GM18861 (cell line): ENCODE data around the gene VEGFB.

Experiments
- ATAC-seq: cut with Tn5 transposase; IDR thresholded peaks from one replicate; pipeline ENCODE4 v1.9.1; 2021; ENCODE audit not compliant: unreplicated experiment

Gene VEGFB

GRCh38 chr11:64230171-64230984 lies 4.0 kb upstream of the VEGFB start, which contains the start of gene DNAJC4:
DNAJC4 (plus strand) TSS chr11:64230548; CDS start chr11:64230855, 307 bp downstream.
- ATAC-seq: no peak

GRCh38 chr11:64230985-64231365 lies 3.4 kb upstream of the VEGFB start:
- no peak for ATAC-seq

- no peak for ATAC-seq
Observed at GRCh38 chr11:64231546-64231945, 2.8 kb upstream of the VEGFB start.

- no peak for ATAC-seq
Observed at GRCh38 chr11:64232182-64232966, 2.0 kb upstream of the VEGFB start.

- no peak for ATAC-seq
Observed at GRCh38 chr11:64232967-64233315, 1.4 kb upstream of the VEGFB start.

GRCh38 chr11:64234647-64235379 lies 429 bp downstream of the VEGFB start:
- no peak for ATAC-seq

GRCh38 chr11:64235437-64236161 lies 1.2 kb downstream of the VEGFB start:
- no peak for ATAC-seq

GRCh38 chr11:64237484-64237951 lies 3.1 kb downstream of the VEGFB start:
- no peak for ATAC-seq

- no peak for ATAC-seq
Observed at GRCh38 chr11:64238076-64238475, 3.7 kb downstream of the VEGFB start.

GRCh38 chr11:64238999-64239398 lies 4.6 kb downstream of the VEGFB start:
- ATAC-seq: no peak

GRCh38 chr11:64239662-64240434 lies 5.5 kb downstream of the VEGFB start:
- no peak for ATAC-seq

- peak; percentile 45 for ATAC-seq
Observed at GRCh38 chr11:64240435-64241240, 6.3 kb downstream of the VEGFB start, which contains the start of gene FKBP2. FKBP2 (plus strand) TSS chr11:64241095; CDS start chr11:64242388, 1,293 bp downstream.

- peak; percentile 50 for ATAC-seq
Observed at GRCh38 chr11:64241241-64241490, 6.8 kb downstream of the VEGFB start.

- peak; percentile 4 for ATAC-seq
Observed at GRCh38 chr11:64241491-64242374, 7.3 kb downstream of the VEGFB start.

- no peak for ATAC-seq
Observed at GRCh38 chr11:64243236-64243854, 9.0 kb downstream of the VEGFB start.

- no peak for ATAC-seq
Observed at GRCh38 chr11:64244107-64244506, 9.7 kb downstream of the VEGFB start.

GRCh38 chr11:64244966-64245365 lies 10.6 kb downstream of the VEGFB start:
- no peak for ATAC-seq

- no peak for ATAC-seq
Observed at GRCh38 chr11:64245401-64245796, 11.0 kb downstream of the VEGFB start.
